Measurements from ENCODE around the gene PHKG1.
"Not testable (repeated sequence)": the region's sequence is repeated elsewhere in the genome, so short reads cannot be mapped to it uniquely, and the experiment has no call there.

The PHKG1 gene

GRCh38 chr7:56033671-56034432 lies 58.9 kb downstream of the PHKG1 start:
- peak; percentile 85 for DNase-seq

- DNase-seq, result not testable (repeated sequence)
Observed at GRCh38 chr7:56032578-56032977, 60.2 kb downstream of the PHKG1 start.

DNA sequence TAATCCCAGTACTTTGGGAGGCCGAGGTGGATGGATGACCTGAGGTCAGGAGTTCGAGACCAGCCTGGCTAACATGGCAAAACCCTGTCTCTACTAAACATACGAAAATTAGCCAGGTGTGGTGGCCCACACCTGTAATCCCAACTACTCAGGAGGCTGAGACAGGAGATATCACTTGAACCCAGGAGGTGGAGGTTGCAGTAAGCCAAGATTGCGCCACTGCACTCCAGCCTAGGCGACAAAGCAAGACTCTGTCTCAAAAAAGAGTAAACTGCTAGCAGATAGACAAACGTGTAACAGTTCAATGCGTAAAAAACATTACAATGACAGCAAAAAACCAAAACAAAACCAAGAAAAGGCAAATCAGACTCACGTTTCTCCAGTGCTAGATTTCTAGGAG lies 61.2 kb downstream of the PHKG1 start:
- DNase-seq, result not testable (repeated sequence)

GRCh38 chr7:56030340-56030739 lies 62.4 kb downstream of the PHKG1 start:
- DNase-seq, result no peak

Measured in eye (tissue), 1 donor.